Mesendoderm (in vitro differentiated cells): Measurements from ENCODE around the gene ZC3H15.

Source experiments
- DNase-seq: peaks from one replicate; pipeline ENCODE4 v3.0.0; 2013
- H2AK5ac ChIP-seq: 2 replicates; pipeline ENCODE4 v1.6.1; 2013; ENCODE audit warnings: low read length, inconsistent platforms
- H2BK120ac ChIP-seq: 2 replicates; pipeline ENCODE4 v1.6.1; 2013; ENCODE audit warnings: low read depth, mild to moderate bottlenecking, low read length, moderate library complexity, mixed read lengths
- H2BK15ac ChIP-seq: replicated peaks from 2 replicates; pipeline ENCODE4 v1.6.1; 2013; ENCODE audit warnings: low read depth, mild to moderate bottlenecking, moderate library complexity
- H2BK5ac ChIP-seq: 2 replicates; pipeline ENCODE4 v1.6.1; 2013; ENCODE audit warnings: low read length, inconsistent platforms
- H3K18ac ChIP-seq: 2 replicates; pipeline ENCODE4 v1.6.1; 2013; ENCODE audit warnings: mild to moderate bottlenecking, low read length, mixed read lengths
- H3K23ac ChIP-seq: one replicate; pipeline ENCODE4 v1.6.1; 2013; ENCODE audit warnings: low read length
- H3K27ac ChIP-seq: 2 replicates; pipeline ENCODE4 v1.5.1; 2013; ENCODE audit warnings: low read depth, mild to moderate bottlenecking, inconsistent platforms, low read length, moderate library complexity
- H3K27me3 ChIP-seq: 2 replicates; pipeline ENCODE4 v1.6.1; 2013; ENCODE audit warnings: low read length, control low read depth, mild to moderate bottlenecking, inconsistent platforms; ENCODE audit not compliant: insufficient read depth, poor library complexity
- H3K36me3 ChIP-seq: 2 replicates; pipeline ENCODE4 v1.6.1; 2013; ENCODE audit warnings: low read length, inconsistent platforms; ENCODE audit not compliant: control insufficient read depth, insufficient read depth
- H3K4ac ChIP-seq: one replicate; pipeline ENCODE4 v1.6.1; 2013; ENCODE audit warnings: low read depth, mild to moderate bottlenecking, low read length, moderate library complexity
- H3K4me1 ChIP-seq: 2 replicates; pipeline ENCODE4 v1.6.1; 2013; ENCODE audit warnings: low read depth, low read length, inconsistent platforms; ENCODE audit not compliant: control insufficient read depth
- H3K4me2 ChIP-seq: 2 replicates; pipeline ENCODE4 v1.6.1; 2013; ENCODE audit warnings: low read length
- H3K4me3 ChIP-seq: 2 replicates; pipeline ENCODE4 v1.5.1; 2013; ENCODE audit warnings: mild to moderate bottlenecking, low read length
- H3K56ac ChIP-seq: one replicate; pipeline ENCODE4 v1.6.1; 2013; ENCODE audit warnings: low read length
- H3K79me1 ChIP-seq: 2 replicates; pipeline ENCODE4 v1.6.1; 2013; ENCODE audit warnings: low read length, inconsistent platforms
- H3K79me2 ChIP-seq: 2 replicates; pipeline ENCODE4 v1.6.1; 2013; ENCODE audit warnings: mild to moderate bottlenecking, low read length; ENCODE audit not compliant: control insufficient read depth, insufficient read depth
- H3K9ac ChIP-seq: 2 replicates; pipeline ENCODE4 v1.6.1; 2013; ENCODE audit warnings: low read length, inconsistent platforms
- H4K5ac ChIP-seq: one replicate; pipeline ENCODE4 v1.6.1; 2013; ENCODE audit warnings: low read length
- H4K8ac ChIP-seq: one replicate; pipeline ENCODE4 v1.6.1; 2013; ENCODE audit warnings: low read depth, mild to moderate bottlenecking, control low read depth, low read length, moderate library complexity
- WGBS: extraction: QIAGEN DNeasy Blood & Tissue Kit; methylation state at CpG from one replicate; pipeline ENCODE4 v1.1.7; 2013; ENCODE audit warnings: low lambda C conversion rate, missing lambda C conversion rate; ENCODE audit not compliant: insufficient coverage; ENCODE audit errors: extremely low coverage; 5-methylcytosine and 5-hydroxymethylcytosine counted together

The ZC3H15 gene

GRCh38 chr2:186544255-186544675, 58.2 kb downstream of the ZC3H15 start:
- peak; percentile 95 for DNase-seq
- Histone ChIP-seq H3K4ac (no peak overlapping the region), H3K4me2 (no peak overlapping the region), H3K36me3 (no peaks in the 10 kb centered on the region), H3K27ac (peak overlapping the region; percentile 82), H4K8ac (no peak overlapping the region), H3K18ac (no peak overlapping the region), H3K9ac (no peak overlapping the region), H3K23ac (no peak overlapping the region), H2BK120ac (no peak overlapping the region), H2BK5ac (no peak overlapping the region), H2BK15ac (no peak overlapping the region), H2AK5ac (no peak overlapping the region), H3K56ac (no peak overlapping the region), H3K79me2 (no peaks in the 10 kb centered on the region), H3K27me3 (no peaks in the 10 kb centered on the region), H3K4me3 (no peak overlapping the region), H4K5ac (no peak overlapping the region), H3K79me1 (no peaks in the 10 kb centered on the region), H3K4me1 (peaks cover 1% of the 10 kb centered on the region)
- no CpG with 5 or more reads among the region's 1 CpG for WGBS

GRCh38 chr2:186546846-186547245, 60.8 kb downstream of the ZC3H15 start:
- no peak for DNase-seq
- Histone ChIP-seq H3K27ac (no peak overlapping the region), H3K4me3 (no peak overlapping the region), H4K8ac (no peak overlapping the region), H3K4me1 (peaks cover 1% of the 10 kb centered on the region), H4K5ac (no peak overlapping the region), H2BK120ac (no peak overlapping the region), H2BK15ac (no peak overlapping the region), H3K4ac (no peak overlapping the region), H3K27me3 (no peaks in the 10 kb centered on the region), H2BK5ac (no peak overlapping the region), H3K18ac (no peak overlapping the region), H3K4me2 (no peak overlapping the region), H2AK5ac (no peak overlapping the region), H3K79me2 (no peaks in the 10 kb centered on the region), H3K9ac (no peak overlapping the region), H3K79me1 (no peaks in the 10 kb centered on the region), H3K23ac (no peak overlapping the region), H3K56ac (no peak overlapping the region), H3K36me3 (no peaks in the 10 kb centered on the region)
- WGBS: no CpG with 5 or more reads among the region's 1 CpG

- Histone ChIP-seq H3K27me3 (no peaks in the 10 kb centered on the region), H2BK120ac (no peak overlapping the region), H3K79me1 (no peaks in the 10 kb centered on the region), H3K4me2 (no peak overlapping the region), H3K23ac (no peak overlapping the region), H2BK5ac (no peak overlapping the region), H3K79me2 (no peaks in the 10 kb centered on the region), H3K4ac (no peak overlapping the region), H3K56ac (no peak overlapping the region), H2BK15ac (peak overlapping the region; percentile 78), H3K36me3 (no peaks in the 10 kb centered on the region), H4K8ac (no peak overlapping the region), H4K5ac (no peak overlapping the region), H3K4me1 (peaks cover 4% of the 10 kb centered on the region), H2AK5ac (no peak overlapping the region), H3K27ac (no peak overlapping the region), H3K18ac (no peak overlapping the region), H3K9ac (no peak overlapping the region), H3K4me3 (no peak overlapping the region)
- whole genome bisulfite sequencing: no CpG with 5 or more reads among the region's 8 CpGs
- no peak for DNase-seq
Observed at GRCh38 chr2:186551323-186552050, 65.4 kb downstream of the ZC3H15 start.

- H3K4me3 ChIP-seq: no peak overlapping the region
Observed at GRCh38 chr2:186554429-186554828, 68.4 kb downstream of the ZC3H15 start.

GRCh38 chr2:186554850-186555671, 69.0 kb downstream of the ZC3H15 start:
- Histone ChIP-seq H3K4me3 (no peak overlapping the region), H2BK15ac (no peak overlapping the region), H2AK5ac (no peak overlapping the region), H3K79me1 (no peaks in the 10 kb centered on the region), H2BK120ac (no peak overlapping the region), H4K5ac (no peak overlapping the region), H3K79me2 (no peaks in the 10 kb centered on the region), H3K4ac (no peak overlapping the region), H3K27me3 (no peaks in the 10 kb centered on the region), H4K8ac (no peak overlapping the region), H3K9ac (no peak overlapping the region), H3K18ac (no peak overlapping the region), H3K4me1 (peaks cover 4% of the 10 kb centered on the region), H3K36me3 (no peaks in the 10 kb centered on the region), H3K27ac (no peak overlapping the region), H3K4me2 (no peak overlapping the region), H3K23ac (no peak overlapping the region), H2BK5ac (no peak overlapping the region), H3K56ac (no peak overlapping the region)
- WGBS: no CpG with 5 or more reads among the region's 8 CpGs
- peak; percentile 67 for DNase-seq

More at GRCh38 chr2:186554429-186554828, 68.4 kb downstream of the ZC3H15 start:
- H4K8ac ChIP-seq: no peak overlapping the region
- H3K27ac ChIP-seq: no peak overlapping the region
- H3K4me2 ChIP-seq: no peak overlapping the region
- H2AK5ac ChIP-seq: no peak overlapping the region
- no peak overlapping the region for H2BK120ac ChIP-seq
- no peaks in the 10 kb centered on the region for H3K36me3 ChIP-seq
- H3K23ac ChIP-seq: no peak overlapping the region
- no peaks in the 10 kb centered on the region for H3K79me2 ChIP-seq
- no peak overlapping the region for H2BK15ac ChIP-seq
- no peak overlapping the region for H2BK5ac ChIP-seq
- peaks cover 4% of the 10 kb centered on the region for H3K4me1 ChIP-seq
- no peak overlapping the region for H4K5ac ChIP-seq
- H3K4ac ChIP-seq: no peak overlapping the region
- no peaks in the 10 kb centered on the region for H3K27me3 ChIP-seq
- no peak overlapping the region for H3K18ac ChIP-seq
- H3K56ac ChIP-seq: no peak overlapping the region
- no peaks in the 10 kb centered on the region for H3K79me1 ChIP-seq
- DNase-seq: no peak
- no peak overlapping the region for H3K9ac ChIP-seq
- WGBS: no CpG with 5 or more reads among the region's 1 CpG
